Suprapubic skin (tissue), 4 donors: ENCODE data around the gene RRM1. TPM values are rescaled to one million over a fixed set of nuclear protein-coding genes. Genes with fewer than 3 reads are reported as not detected.

Source experiments
- DNase-seq, 2 donors: peaks; one replicate each; pipeline ENCODE4 v3.0.0-alpha.2; 2019; ENCODE audit warnings: low spot score in 2 of 2
- H3K27ac ChIP-seq: fragments of 200-600 bp; sonication (generic); one replicate; pipeline ENCODE4 v1.5.1; 2019
- H3K27me3 ChIP-seq: fragments of 200-600 bp; sonication (generic); one replicate; pipeline ENCODE4 v1.5.1; 2019
- H3K36me3 ChIP-seq: fragments of 200-600 bp; sonication (generic); one replicate; pipeline ENCODE4 v1.5.1; 2019
- H3K4me1 ChIP-seq: fragments of 200-600 bp; sonication (generic); one replicate; pipeline ENCODE4 v1.5.1; 2019
- H3K4me3 ChIP-seq: fragments of 200-600 bp; sonication (generic); one replicate; pipeline ENCODE4 v1.5.1; 2019; ENCODE audit warnings: mild to moderate bottlenecking
- H3K9me3 ChIP-seq: fragments of 200-600 bp; sonication (generic); one replicate; pipeline ENCODE4 v1.5.1; 2019
- CTCF ChIP-seq, 2 donors: fragments of 200-600 bp in 1 of 2; fragments of 450-650 bp in 1 of 2; sonication (generic) in 1 of 2; IDR thresholded peaks; one replicate each; pipeline ENCODE4 v1.5.1; 2016 to 2019; ENCODE audit warnings: antibody characterized with exemption in 2 of 2, mild to moderate bottlenecking in 1 of 2, moderate library complexity in 1 of 2
- EP300 ChIP-seq: sonication (generic); formaldehyde crosslinking; IDR thresholded peaks from one replicate; pipeline ENCODE4 v1.6.1; 2017; ENCODE audit warnings: antibody characterized with exemption
- POLR2A ChIP-seq, 2 donors: fragments of 450-650 bp; IDR thresholded peaks; one replicate each; pipeline ENCODE4 v1.6.1; 2017; ENCODE audit warnings: antibody characterized with exemption in 2 of 2, mild to moderate bottlenecking in 2 of 2, moderate library complexity in 2 of 2
- POLR2AphosphoS5 ChIP-seq, 3 donors: sonication (generic); formaldehyde crosslinking; IDR thresholded peaks; one replicate each; pipeline ENCODE4 v1.6.1; 2017; ENCODE audit warnings: antibody characterized with exemption in 3 of 3
- WGBS: methylation state at CpG from one replicate; pipeline ENCODE4 v1.1.5; 2018; 5-methylcytosine and 5-hydroxymethylcytosine counted together
- total RNA-seq, 4 donors: library from RNA; depleted of rRNA; stranded (reverse); fragments of >200 nt; gene quantifications; one replicate each; pipeline ENCODE4 v1.1.0, GENCODE V29; 2016

The RRM1 gene
- total RNA-seq, 4 donors from 2014 or later = 70.4 to 145 (median 80.0) TPM

GRCh38 chr11:4064278-4064955 lies 30.2 kb upstream of the RRM1 start:
- Histone ChIP-seq H3K4me3 (no peak overlapping the region), H3K36me3 (peaks cover 21% of the 10 kb centered on the region), H3K4me1 (peaks cover 46% of the 10 kb centered on the region), H3K27ac (no peak overlapping the region), H3K27me3 (no peaks in the 10 kb centered on the region), H3K9me3 (no peaks in the 10 kb centered on the region)
- WGBS = 89% methylated on average over 1 of the region's 1 CpG
- no peak for DNase-seq
- TF ChIP-seq POLR2A (IDR thresholded peaks at IDR 0.05) (no peak), POLR2AphosphoS5 (IDR thresholded peaks at IDR 0.05) (no peak), CTCF (IDR thresholded peaks at IDR 0.05) (no peak), EP300 (no peak)

- WGBS = 48% methylated on average over 1 of the region's 1 CpG
- Histone ChIP-seq H3K4me3 (no peak overlapping the region), H3K36me3 (peaks cover 14% of the 10 kb centered on the region), H3K27me3 (no peaks in the 10 kb centered on the region), H3K4me1 (peaks cover 47% of the 10 kb centered on the region), H3K9me3 (no peaks in the 10 kb centered on the region), H3K27ac (no peak overlapping the region)
- DNase-seq = no peak
- TF ChIP-seq POLR2AphosphoS5 (IDR thresholded peaks at IDR 0.05) = no peak
- no peak for TF ChIP-seq CTCF (IDR thresholded peaks at IDR 0.05)
- TF ChIP-seq EP300 = no peak
- no peak for TF ChIP-seq POLR2A (IDR thresholded peaks at IDR 0.05)
These were observed 29.5 kb upstream of the RRM1 start for GRCh38 chr11:4065086-4065485.

- 50% methylated on average over 2 of the region's 2 CpGs for WGBS
- Histone ChIP-seq H3K36me3 (peaks cover 9% of the 10 kb centered on the region), H3K4me1 (peaks cover 47% of the 10 kb centered on the region), H3K4me3 (no peak overlapping the region), H3K27me3 (no peaks in the 10 kb centered on the region), H3K9me3 (no peaks in the 10 kb centered on the region), H3K27ac (no peak overlapping the region)
- no peak for TF ChIP-seq POLR2AphosphoS5 (IDR thresholded peaks at IDR 0.05)
- TF ChIP-seq POLR2A (IDR thresholded peaks at IDR 0.05) = no peak
- TF ChIP-seq EP300 = no peak
- TF ChIP-seq CTCF (IDR thresholded peaks at IDR 0.05) = no peak
- DNase-seq = no peak
These were observed 28.8 kb upstream of the RRM1 start for GRCh38 chr11:4065601-4066377.

GRCh38 chr11:4066910-4067309 lies 27.7 kb upstream of the RRM1 start:
- 71% methylated on average over 5 of the region's 5 CpGs for WGBS
- H3K4me1 ChIP-seq = peaks cover 50% of the 10 kb centered on the region
- peaks cover 3% of the 10 kb centered on the region for H3K36me3 ChIP-seq
- H3K27ac ChIP-seq = no peak overlapping the region
- no peaks in the 10 kb centered on the region for H3K27me3 ChIP-seq
- DNase-seq = no peak
- TF ChIP-seq EP300 = no peak
- no peak for TF ChIP-seq POLR2A (IDR thresholded peaks at IDR 0.05)
- TF ChIP-seq CTCF (IDR thresholded peaks at IDR 0.05) = no peak
- no peak for TF ChIP-seq POLR2AphosphoS5 (IDR thresholded peaks at IDR 0.05)
- H3K9me3 ChIP-seq = no peaks in the 10 kb centered on the region
- no peak overlapping the region for H3K4me3 ChIP-seq

GRCh38 chr11:4068962-4069361 lies 25.6 kb upstream of the RRM1 start:
- peaks cover 62% of the 10 kb centered on the region for H3K4me1 ChIP-seq
- TF ChIP-seq CTCF (IDR thresholded peaks at IDR 0.05) (no peak), EP300 (no peak), POLR2AphosphoS5 (IDR thresholded peaks at IDR 0.05) (no peak)
- no peaks in the 10 kb centered on the region for H3K27me3 ChIP-seq
- no peak overlapping the region for H3K4me3 ChIP-seq
- H3K9me3 ChIP-seq = no peaks in the 10 kb centered on the region
- no peak overlapping the region for H3K27ac ChIP-seq
- no peak for DNase-seq
- 74% methylated on average over 1 of the region's 1 CpG for WGBS
- peaks cover 11% of the 10 kb centered on the region for H3K36me3 ChIP-seq
